ENCODE results near the gene SPSB1.
A peak's percentile ranks its signal among the peaks of the same experiment; 100 is the strongest.

SPSB1 gene

GRCh38 chr1:9397997-9398526 lies 105.4 kb downstream of the SPSB1 start:
- no peak for DNase-seq

GRCh38 chr1:9399510-9400424 lies 107.1 kb downstream of the SPSB1 start:
- no peak for DNase-seq

DNA sequence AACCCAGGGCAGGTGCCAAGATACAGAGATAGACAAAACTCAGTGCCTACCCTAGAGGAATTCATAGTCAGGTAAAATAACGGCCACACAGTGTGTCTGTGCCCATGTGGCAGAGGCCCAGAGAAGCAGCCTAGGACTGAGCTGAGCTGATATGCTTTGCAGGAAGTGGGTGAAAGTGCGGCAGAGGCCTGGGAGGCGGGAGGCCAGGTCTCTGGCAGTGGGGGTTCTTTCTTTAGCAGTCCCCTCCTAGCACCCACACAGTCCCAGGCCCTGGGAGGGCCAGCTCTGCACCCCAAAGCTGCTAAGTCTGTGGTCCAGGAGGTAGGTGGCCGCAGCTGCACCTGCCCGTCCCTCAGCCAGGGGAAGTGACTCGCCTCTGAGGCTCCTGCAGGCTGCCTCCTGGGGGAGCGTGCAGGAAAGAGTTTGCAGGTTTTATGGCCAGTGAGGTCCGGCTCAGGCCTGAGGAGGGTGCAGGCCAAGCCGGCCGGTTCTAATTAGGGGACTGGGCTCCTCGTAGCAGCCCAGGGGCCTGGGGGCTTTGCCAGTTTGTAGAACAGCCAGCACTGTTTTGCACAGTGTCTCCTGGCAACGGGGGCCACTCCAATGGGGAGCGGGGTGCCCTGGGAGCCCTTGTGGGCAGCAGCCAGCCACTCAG lies 107.9 kb downstream of the SPSB1 start:
- DNase-seq, result peak; percentile 53

GRCh38 chr1:9401080-9401453 lies 108.4 kb downstream of the SPSB1 start:
- no peak for DNase-seq

DNA sequence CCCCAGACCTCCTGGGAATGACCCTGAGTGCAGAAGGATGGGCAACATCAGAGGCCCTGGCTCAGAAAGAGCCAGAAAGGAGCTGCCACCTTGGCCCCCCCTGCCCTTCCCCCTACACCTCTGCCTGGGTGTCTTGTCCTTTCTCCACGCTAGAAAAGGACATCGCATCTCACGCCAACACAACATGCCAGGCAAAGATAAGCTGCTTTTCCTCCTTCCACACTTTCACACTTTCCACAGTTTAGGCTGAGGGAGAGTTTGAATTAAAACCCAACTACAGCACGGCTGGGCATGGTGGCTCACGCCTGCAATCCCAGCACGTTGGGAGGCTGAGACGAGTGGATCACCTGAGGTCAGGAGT lies 109.5 kb downstream of the SPSB1 start:
- DNase-seq, result no peak

GRCh38 chr1:9402717-9403225 lies 110.1 kb downstream of the SPSB1 start:
- DNase-seq, result no peak

- no peak for DNase-seq
Measured at GRCh38 chr1:9404117-9404914, 111.6 kb downstream of the SPSB1 start.

GRCh38 chr1:9406111-9406510 lies 113.4 kb downstream of the SPSB1 start:
- no peak for DNase-seq

- no peak for DNase-seq
Measured at GRCh38 chr1:9410737-9411297, 118.1 kb downstream of the SPSB1 start.

- peak; percentile 72 for DNase-seq
Measured at GRCh38 chr1:9413071-9413876, 120.6 kb downstream of the SPSB1 start.

- no peak for DNase-seq
Measured at GRCh38 chr1:9413877-9414213, 121.2 kb downstream of the SPSB1 start.

DNA sequence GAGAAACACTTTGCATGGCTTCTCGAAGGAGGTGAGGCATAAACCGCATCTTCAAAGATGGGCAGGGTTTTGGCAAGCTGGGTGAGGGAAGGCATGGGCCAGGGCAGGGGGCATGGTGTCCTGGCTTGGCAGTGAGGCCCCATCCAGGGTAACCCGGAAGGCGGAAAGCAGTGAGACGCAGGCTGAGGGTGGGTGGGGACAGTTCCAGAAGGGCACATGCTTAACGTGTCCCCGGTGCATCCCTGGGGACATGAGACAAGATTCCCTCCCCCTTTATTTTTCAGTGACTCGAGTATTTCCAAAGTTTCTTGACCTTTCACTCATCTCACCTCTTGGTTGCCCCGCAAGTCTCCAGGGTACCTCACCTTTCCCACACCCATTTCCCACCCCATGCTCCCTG lies 123.8 kb downstream of the SPSB1 start:
- no peak for DNase-seq

DNA sequence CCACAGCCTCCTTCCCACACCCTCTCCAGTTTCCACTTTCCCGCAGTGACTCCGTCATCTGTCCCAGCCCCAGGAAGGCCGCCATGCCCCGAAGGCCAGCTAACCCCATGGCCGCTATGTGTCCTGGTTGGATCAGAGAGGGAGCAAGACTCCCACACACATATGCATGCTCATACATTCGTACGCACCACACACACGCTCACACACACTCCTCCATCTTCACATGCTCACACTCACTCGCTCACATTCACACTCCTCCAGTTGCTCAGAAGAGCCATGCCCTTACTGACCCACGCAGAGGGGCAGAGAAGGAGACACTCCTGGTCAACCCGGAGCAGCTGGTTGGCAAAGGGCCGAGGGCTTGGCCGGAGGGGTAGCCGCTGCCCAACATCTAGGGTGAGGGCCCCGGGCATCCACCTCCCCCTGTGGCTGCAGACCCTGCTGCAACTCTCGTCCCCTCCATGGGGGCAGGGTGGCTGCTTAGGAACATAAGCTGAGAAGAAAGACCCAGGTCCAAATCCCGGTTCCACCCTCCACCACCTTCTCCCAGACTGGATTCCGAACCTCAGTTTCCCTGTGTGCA lies 124.3 kb downstream of the SPSB1 start:
- DNase-seq, result no peak

DNA sequence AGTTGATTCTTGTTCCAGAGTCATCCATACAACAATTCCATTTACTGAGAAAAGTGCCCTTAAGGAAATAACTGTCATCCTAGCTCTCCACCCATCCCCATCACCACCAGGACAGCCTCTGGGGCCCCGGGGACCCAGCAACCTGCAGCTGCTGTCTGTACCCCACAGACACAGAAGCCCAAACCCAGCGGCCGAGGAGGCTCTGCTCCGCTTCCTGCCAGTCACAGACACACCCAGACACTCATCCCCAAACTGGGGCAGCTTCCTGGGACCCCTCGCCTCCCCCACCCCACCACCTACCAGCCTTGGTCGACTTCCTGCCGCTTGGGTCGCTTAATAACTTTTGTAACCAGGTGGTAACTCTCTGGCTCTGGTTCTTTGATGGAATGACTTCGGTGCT lies 125.0 kb downstream of the SPSB1 start:
- DNase-seq, result no peak

DNA sequence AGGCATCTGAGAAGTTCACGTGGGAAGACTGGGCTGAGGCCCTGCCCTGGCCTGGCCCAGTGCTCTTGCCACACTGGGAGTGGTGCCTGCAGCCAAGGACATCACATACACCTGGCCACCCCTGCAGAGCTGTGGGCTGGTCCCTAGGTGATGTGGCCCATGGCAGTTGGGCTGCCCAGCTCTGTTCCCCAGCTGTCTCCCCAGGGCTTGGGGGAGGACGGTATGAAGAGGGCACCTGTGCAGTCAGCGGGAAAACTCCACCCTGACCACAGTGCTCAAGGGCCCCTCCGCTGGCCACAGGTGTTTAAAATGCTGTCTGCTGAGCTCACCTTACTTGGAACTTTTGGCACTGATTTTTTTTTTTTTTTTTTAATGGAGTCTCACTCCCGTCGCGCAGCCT lies 126.2 kb downstream of the SPSB1 start:
- no peak for DNase-seq

Measured in NK-92 treated with Interleukin-12 subunit alpha and Interleukin-12 subunit beta, amount 100 ng/mL, for 24 hours (cell line).